ENCODE results near the gene URM1.

URM1 gene

DNA sequence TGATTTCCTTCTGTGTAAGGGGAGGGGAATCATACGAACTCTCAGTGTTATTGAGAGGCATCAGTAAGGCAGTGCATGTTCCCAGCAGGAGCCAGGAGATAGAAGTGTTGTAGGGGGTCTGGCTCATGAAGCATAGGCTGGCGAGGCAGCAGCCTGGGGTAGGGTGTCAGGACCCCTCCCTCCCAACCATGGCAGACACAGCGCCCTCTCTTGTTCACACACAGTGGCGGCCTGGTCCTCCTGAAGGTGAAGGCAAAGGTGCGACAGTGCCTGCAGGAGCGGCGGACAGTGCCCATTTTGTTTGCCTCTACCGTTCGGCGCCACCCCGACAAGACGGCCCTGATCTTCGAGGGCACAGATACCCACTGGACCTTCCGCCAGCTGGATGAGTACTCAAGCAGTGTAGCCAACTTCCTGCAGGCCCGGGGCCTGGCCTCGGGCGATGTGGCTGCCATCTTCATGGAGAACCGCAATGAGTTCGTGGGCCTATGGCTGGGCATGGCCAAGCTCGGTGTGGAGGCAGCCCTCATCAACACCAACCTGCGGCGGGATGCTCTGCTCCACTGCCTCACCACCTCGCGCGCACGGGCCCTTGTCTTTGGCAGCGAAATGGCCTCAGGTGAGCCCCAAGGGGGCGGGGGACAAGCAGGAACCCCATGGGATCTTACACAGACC is 26.1 kb upstream of the URM1 start:
- in situ Hi-C loops (cut with MboI; ENCODE audit: low sequenced_read_pairs): no loop called here

DNA sequence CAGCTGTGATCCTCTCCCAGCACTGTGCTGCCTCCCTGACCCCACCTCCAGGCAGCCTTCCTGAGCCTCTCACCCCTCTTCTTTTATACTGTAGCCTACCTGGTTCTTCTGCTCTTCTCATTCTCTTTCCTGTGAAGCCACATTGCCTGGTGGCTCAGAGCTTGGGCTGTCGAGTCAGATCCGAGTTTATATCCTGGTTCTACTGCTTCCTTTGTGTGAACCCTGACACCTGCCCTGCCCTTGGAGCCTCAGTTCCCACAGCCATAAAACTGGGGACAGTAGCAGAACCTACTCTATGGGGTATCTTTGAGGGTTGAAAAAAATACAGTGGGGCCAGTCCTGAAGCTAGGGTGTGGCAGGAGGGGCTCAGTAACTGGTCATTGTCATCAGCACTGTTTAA is 22.0 kb upstream of the URM1 start:
- in situ Hi-C loops (cut with MboI; ENCODE audit: low sequenced_read_pairs): no loop called here

DNA sequence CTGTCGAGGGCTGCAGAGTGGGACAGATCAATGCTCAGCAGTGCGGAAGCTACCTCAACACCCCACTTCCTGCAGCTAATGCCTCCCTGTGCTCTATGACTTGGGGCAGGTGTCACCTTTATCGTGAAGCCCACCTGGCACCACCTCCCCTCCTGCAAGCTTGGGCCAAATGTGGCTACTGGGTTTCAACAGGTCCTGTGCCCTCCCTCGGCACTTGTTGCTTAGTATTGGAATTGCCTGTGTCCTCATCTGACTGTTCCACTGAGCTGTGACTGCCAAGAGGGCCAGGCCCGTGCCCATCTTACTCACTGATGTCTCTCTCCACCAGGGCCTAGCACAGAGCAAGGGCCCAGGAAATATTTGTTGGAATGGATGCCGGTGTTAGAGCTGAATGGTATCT is 21.4 kb upstream of the URM1 start:
- in situ Hi-C loops (cut with MboI; ENCODE audit: low sequenced_read_pairs): no loop called here

DNA sequence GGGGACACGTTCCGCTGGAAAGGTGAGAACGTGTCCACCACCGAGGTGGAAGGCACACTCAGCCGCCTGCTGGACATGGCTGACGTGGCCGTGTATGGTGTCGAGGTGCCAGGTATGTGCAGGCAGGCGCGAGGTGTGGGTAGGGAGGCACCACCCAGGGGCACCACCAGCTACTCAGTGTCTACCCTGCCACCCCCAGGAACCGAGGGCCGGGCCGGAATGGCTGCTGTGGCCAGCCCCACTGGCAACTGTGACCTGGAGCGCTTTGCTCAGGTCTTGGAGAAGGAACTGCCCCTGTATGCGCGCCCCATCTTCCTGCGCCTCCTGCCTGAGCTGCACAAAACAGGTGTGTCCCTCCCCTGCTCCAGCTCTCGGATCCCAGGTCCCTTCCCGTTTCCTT is 15.7 kb upstream of the URM1 start:
- in situ Hi-C loops (cut with MboI; ENCODE audit: low sequenced_read_pairs): no loop called here

DNA sequence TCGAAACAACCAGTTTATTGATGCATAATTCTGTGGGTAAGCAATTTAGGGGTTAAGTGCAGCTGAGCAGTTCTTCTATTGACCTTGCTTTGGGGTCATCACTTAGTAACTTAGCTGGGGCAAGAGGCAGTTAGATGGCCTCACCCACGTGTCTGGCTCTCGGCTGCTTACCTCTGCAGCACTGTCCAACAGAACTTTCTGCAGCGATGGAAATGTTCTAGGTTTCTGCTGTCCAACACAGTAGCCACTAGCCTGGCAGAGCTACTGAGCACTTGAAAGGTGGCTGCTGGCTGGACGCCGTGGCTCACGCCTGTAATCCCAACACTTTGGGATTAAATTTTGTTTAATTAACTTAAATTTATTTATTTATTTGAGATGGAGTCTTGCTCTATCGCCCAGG is 13.1 kb upstream of the URM1 start:
- in situ Hi-C loops (cut with MboI; ENCODE audit: low sequenced_read_pairs): no loop called here

DNA sequence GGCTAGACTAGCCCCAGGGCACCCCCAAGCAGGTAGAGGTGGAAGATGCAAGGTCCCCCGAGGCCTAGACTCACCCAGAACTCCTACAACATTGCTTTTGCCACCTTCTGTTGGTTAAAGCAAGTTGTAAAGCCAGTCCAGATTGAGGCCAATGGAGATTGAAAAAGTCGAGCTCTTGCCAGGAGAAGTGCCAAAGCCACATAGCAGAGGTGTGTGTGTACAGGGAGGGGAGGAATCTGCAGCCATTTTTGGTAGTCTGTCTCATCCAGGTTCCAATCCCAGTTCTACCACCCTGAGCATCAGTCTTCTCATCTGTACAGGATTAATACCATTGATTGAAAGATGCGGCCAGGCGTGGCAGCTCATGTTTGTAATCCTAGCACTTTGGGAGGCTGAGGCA is 12.3 kb upstream of the URM1 start:
- in situ Hi-C loops (cut with MboI; ENCODE audit: low sequenced_read_pairs): no loop called here

DNA sequence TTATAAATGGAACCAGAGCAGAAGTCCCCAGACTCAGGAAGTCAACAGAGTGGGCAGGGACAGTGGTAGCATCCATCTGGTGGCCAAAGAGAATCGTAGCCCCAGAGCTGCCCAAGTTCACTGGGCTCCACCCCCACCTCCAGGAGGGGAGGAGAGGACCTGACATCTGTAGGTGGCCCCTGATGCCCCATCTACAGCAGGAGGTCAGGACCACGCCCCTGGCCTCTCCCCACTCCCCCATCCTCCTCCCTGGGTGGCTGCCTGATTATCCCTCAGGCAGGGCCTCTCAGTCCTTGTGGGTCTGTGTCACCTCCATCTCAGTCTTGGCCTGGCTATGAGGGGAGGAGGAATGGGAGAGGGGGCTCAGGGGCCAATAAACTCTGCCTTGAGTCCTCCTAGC is 10.3 kb upstream of the URM1 start:
- in situ Hi-C loops (cut with MboI; ENCODE audit: low sequenced_read_pairs): no loop called here

DNA sequence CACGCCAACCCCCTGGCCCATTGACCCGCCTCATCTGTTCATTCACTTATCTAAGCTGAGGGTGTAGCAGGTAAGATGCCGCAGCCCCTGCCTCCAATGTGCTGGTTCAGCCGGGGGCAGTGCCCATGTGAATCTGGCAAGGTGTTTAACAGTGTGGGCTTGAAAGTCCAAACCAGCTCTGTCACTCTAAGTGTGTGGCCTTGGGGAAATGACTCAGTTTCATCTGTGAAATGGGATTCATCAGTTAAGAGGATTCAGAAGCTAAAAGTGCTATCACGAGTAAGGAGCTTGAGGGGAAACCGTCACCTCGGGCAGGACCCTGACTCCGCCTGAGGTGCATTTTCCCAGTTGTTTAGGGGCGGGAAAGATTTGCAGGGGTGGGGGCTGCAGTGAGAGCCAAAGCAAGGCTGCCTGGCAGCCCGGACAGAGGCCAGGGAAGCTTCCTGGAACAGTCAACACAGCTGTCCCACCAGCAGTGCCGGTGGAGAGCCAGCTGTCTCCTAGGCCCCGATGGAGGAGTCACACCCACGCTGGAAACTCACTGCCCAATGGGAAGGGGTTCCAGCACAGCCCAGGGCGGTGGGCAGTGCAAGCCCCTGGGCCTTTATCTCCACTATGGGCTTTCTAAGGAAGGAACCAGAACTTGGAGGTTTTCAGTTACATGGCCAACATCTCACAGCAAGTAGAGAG is 9.7 kb upstream of the URM1 start:
- in situ Hi-C loops (cut with MboI; ENCODE audit: low sequenced_read_pairs): no loop called here

DNA sequence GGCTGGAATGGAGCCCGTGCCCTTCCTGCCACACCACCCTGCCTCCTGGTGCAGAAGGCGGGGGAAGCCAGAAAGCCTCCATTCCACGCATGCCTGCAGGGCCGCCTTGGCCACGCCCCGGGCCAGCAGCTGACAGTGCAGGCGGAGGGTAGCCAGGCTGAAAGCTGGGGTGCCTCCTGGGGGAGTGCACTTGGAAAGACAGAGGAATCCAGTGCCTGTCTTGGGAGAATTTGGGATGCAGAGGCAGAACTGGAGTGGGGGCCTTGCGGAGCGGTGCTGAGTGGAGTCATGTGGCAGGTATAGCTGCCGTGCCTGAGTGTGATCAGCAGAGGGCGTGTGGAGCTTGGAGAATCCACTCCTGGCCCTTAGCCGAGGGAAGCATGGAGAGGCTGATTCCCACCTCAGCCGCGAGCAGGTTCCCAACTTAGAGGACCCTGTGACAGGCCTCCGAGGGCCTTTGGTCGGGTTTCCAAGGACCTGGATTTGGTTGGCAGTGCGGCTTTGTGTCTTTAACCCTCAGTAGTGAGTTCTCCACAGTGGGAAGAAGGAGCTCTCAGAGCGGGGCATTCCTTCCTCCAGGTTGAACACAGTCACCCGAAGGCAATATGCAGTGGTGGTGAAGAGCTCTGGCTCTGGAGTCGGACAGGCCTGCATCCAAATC is 9.1 kb upstream of the URM1 start:
- in situ Hi-C loops (cut with MboI; ENCODE audit: low sequenced_read_pairs): no loop called here

DNA sequence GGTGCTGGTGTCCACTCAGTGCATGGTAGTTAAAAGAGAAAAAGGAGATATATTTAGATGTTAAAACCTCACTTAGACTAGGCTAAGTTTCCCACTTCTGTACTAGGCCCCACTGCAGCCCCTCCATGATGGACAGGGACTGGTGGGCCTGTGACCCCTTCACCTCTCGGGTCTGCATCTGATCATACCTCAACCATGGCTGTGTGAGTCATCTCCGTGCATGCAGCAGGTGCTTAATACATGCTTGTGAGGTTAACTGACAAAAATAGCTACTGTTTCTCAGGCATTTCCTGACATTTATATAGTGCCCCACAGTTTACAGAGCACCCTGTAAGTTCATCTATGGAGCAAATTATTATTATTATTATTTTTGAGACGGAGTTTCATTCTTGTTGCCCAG is 8.4 kb upstream of the URM1 start:
- in situ Hi-C loops (cut with MboI; ENCODE audit: low sequenced_read_pairs): no loop called here

DNA sequence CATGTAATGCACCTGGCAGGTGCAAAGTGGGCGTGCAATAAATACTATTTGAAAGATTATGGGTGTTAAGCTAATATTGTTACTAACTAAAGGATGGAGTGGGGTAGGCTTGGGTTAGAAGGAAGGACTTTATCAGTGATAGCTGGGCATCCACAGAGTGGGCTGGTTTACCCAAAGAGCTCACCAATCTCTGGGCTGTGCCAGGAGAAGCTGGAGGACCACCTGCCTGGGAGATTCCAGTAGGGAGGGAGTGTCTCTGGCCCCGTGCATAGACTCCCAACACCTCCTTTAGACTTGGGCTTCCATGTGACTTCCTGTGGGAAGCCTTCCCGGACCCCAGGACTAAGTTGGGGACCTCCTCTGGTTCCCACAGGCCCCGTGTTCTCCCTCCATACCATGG is 5.6 kb upstream of the URM1 start:
- in situ Hi-C loops (cut with MboI; ENCODE audit: low sequenced_read_pairs): no loop called here

DNA sequence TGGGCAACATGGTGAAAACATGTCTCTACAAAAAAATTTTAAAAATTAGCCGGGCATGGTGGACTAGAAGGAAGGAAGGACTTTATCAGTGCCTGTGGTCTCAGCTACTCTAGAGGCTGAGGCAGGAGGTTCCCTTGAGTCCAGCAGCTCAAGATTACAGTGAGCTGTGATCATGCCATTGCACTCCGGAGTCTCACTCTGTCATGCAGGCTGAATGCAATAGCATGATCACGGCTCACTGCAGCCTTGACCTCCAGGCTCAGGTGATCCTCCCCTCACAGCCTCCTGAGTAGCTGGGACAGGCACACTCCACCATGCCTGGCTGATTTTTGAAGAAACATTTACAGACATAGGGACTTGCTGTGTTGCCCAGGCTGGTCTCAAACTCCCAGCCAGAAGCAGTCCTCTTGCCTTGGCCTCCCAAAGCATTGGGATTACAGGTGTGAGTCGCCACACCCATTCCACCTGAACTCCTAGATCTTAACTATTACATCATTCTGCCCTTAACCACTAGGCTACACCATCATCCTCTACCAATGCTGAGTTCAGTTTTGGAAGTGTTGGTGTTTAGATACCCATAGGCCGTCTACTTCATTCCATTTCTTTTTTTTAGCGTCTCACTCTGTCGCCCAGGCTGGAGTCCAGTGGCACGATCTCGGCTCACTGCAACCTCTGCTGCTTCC is 2.0 kb upstream of the URM1 start:
- in situ Hi-C loops (cut with MboI; ENCODE audit: low sequenced_read_pairs): no loop called here

DNA sequence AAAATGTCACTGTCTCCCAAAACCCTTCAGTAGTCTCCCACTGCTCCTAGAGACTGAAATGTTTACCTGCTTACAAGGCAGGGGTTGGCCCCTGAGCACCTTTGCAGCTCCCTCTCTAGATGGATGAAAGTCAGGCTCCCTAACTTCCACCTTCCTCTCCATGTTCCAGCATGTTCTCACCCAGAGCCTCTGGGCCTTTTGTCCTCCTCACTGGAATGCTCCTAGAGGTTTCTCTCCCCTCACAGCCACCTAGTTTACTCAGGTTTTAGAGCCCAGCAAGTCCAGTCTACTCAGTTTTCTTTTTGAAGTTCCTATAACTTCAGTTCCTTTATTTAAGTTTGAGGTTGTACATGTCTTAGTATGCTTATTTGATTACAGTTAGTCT is 815 bp upstream of the URM1 start:
- in situ Hi-C loops (cut with MboI; ENCODE audit: low sequenced_read_pairs): no loop called here

DNA sequence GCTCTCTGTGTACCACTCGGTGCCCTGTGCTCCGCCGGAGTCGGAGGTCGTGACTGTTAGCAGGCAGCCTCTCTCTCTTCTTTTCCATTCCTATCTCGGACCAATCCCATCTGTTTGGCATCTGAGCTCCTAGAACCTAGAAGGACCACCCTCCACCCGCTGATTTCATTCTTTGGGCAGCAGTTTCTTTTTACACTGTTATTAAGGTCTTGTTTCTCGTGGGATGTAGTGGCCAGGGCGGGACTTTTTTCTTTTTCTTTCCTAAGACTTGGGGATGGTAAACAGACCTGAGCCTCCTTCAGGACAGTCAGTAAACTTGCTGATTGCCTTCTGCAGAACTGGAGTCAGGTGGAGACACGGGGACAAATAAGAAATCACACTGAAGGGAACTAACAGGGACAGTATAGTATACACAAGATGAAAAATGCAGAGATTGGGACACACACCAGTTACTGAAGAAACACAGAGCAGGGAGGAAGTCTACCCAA is 500 bp downstream of the URM1 start:
- in situ Hi-C loops (cut with MboI; ENCODE audit: low sequenced_read_pairs): no loop called here

DNA sequence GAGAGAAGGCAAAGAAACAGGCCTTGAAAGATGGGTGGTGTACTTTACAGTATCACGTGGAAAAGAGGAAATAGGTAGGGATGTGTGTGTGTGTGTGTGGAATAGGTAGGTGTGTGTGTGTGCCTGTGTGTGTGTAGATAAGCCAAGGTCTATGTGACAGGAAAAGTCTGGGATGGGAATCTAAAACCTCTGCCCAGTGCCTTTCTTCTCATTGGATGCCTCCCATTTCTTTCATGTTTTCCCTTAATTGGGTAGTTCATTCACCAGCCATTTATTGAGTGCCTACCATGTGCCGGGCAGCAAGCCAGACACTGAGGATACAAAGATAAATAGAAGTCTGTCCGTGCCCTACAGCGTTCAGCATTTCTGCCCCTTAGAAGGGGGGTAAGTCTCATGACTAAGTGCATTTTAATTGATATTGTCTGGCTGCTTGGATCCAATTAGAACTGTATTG is 1.0 kb downstream of the URM1 start:
- in situ Hi-C loops (cut with MboI; ENCODE audit: low sequenced_read_pairs): no loop called here

DNA sequence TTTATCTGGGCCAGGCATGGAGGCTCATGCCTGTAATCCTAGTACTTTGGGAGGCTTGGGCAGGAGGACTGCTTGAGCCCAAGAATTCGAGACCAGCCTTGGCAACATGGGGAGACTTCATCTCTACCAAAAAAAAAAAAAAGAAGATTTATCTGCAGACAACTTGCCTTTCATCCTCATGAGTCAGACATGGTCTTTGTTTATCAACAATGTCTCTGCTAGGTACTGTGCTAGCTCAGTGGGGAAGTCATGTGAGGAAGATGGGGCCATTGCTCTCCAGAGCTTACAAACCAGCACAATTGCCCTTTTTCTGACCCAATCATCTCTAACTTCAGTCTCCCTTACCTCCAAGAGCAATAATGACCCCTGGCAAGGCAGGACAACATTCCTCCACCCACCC is 1.6 kb downstream of the URM1 start:
- in situ Hi-C loops (cut with MboI; ENCODE audit: low sequenced_read_pairs): no loop called here

DNA sequence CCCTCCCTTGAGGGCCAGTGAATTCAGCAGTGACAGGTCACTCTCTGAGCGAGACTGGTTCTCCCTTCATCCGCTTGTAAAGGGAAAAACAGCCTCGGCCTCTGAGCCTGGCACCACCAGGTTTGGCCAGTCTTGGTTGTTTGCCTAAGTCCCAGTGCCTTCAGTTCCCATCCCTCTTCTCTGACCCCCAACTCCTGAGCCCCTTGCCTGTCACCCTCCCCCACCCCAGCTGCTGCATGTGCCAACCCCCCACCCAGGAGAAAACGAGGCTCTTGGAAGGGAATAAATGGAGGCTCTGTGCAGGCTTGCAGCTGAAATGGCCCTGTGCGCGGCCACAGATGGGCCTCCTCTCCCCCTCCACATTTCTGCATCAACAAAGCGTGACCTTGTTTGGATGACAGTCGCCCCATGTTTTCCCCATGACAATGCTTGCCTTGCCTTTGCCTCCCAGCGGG is 3.1 kb downstream of the URM1 start:
- in situ Hi-C loops (cut with MboI; ENCODE audit: low sequenced_read_pairs): no loop called here

DNA sequence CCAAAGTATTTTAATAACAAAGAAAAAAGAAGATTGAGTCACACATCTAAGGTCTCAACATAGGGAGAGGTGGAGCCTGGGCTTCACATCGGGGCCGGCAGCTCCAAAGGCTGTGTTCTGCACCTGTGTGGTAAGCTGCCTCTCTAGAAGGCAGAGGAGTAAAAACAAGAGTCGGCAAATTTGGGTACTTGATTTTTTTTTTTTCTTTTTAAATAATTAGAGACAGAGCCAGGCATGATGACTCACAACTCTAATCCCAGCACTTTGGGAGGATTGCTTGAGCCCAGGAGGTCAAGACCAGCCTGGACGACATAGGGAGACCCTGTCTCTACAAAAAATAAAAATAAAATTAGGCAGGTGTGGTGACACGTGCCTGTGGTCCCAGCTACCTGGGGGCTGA is 4.7 kb downstream of the URM1 start:
- in situ Hi-C loops (cut with MboI; ENCODE audit: low sequenced_read_pairs): no loop called here

DNA sequence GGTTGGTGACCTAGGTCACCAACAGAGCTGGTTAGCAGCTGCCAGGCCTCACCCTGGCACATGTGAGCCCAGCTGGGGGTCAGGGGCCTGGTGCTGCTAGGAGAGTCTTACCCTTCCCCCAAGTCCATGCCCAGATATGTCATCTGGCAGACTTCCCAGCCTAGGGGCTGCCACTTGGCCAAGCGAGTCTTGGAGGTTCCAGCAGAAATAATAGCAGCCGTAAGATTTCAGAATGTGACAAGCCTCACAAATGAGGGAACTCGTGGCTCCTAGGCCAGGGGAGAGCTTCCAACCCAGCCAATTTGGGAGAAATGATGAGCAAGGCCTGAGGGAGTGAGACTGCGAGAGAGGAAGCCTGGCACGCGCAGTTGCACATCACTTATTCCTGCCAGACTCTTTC is 11.1 kb downstream of the URM1 start:
- in situ Hi-C loops (cut with MboI; ENCODE audit: low sequenced_read_pairs): no loop called here

DNA sequence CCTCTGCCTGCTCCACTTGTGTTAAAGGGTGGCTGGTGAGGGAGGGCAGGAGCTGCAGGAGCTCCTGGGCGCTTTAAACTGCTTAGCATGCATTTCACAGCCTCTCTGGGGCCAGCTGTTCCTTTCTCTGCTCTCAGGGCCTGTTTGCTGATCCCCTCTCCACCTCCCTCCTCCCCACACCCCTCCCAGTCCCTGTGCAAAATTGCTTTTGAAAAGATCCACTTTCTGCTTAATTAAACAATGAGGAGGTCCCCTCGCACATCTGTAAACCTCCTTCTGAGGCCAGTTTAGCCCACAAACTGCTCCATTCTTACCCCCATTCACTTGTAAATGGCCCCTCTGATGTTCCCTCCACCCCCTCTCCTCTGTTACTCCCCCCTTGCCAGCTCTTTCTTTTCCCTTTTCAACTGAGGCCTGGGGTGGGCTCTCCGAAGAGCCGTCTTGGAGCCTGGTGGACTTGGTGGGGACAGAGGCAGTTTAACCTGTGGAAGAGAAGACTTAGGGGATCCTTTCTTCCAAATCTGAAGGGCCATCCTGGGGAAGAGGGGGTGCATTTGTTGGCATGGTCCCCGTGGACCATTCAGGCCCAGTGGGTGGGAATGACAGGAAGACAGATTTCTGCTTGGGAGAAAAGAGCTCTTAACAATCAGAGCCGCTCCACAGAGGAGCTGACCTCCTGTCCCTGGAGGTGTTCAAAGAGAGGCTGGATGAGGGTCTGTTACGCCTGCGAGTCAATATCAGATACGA is 12.0 kb downstream of the URM1 start:
- in situ Hi-C loops (cut with MboI; ENCODE audit: low sequenced_read_pairs): no loop called here

DNA sequence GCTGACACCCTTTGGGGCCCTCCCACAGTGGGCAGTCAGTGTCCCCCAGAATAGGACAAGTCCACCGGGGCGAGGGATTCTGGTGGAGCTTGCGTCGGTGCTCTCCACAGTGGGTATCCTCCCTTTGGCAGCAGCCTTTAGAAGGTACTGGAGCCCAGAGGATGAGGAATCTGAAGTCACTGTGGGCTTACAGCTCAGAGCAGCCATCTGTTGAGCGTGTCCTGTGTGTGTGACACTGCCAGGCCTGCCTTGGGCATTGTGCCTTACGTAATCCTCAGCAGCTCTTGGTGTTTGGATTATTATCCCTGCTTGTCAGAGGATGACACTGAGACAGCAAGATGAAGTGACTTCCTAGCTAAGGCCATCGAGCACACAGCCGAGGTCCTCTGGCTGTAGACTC is 12.6 kb downstream of the URM1 start:
- in situ Hi-C loops (cut with MboI; ENCODE audit: low sequenced_read_pairs): no loop called here
